H9 (cell line): ENCODE measurements around the gene HSPB3. TPM values are rescaled to one million over a fixed set of nuclear protein-coding genes. Genes with fewer than 3 reads are reported as not detected.

Source experiments
- DNase-seq: peaks from one replicate; pipeline ENCODE4 v3.0.0-alpha.2; 2017
- H2AFZ ChIP-seq: one replicate; pipeline ENCODE4 v1.6.1; 2013; ENCODE audit warnings: mild to moderate bottlenecking, low read length, control low read depth, moderate library complexity
- H2AK5ac ChIP-seq: 2 replicates; pipeline ENCODE4 v1.6.1; 2013; ENCODE audit warnings: low read length, control low read depth, mixed read lengths; ENCODE audit not compliant: insufficient read length
- H2BK120ac ChIP-seq: one replicate; pipeline ENCODE4 v1.6.1; 2013; ENCODE audit warnings: low read depth, mild to moderate bottlenecking, low read length, control low read depth, inconsistent platforms; ENCODE audit not compliant: poor library complexity, severe bottlenecking
- H2BK12ac ChIP-seq: 2 replicates; pipeline ENCODE4 v1.6.1; 2013; ENCODE audit warnings: low read length, control low read depth, mixed read lengths, low read depth; ENCODE audit not compliant: insufficient read length
- H2BK15ac ChIP-seq: 2 replicates; pipeline ENCODE4 v1.6.1; 2013; ENCODE audit warnings: low read depth, low read length, control low read depth
- H2BK20ac ChIP-seq: one replicate; pipeline ENCODE4 v1.6.1; 2013; ENCODE audit warnings: low read depth, mild to moderate bottlenecking, low read length, control low read depth, inconsistent platforms; ENCODE audit not compliant: poor library complexity, severe bottlenecking
- H2BK5ac ChIP-seq: 2 replicates; pipeline ENCODE4 v1.6.1; 2013; ENCODE audit warnings: low read length, control low read depth, mixed read lengths; ENCODE audit not compliant: insufficient read length
- H3K14ac ChIP-seq: 2 replicates; pipeline ENCODE4 v1.6.1; 2013; ENCODE audit warnings: low read length, control low read depth; ENCODE audit not compliant: insufficient read depth
- H3K18ac ChIP-seq: 2 replicates; pipeline ENCODE4 v1.6.1; 2013; ENCODE audit warnings: low read depth, mild to moderate bottlenecking, mixed read lengths, low read length, control low read depth; ENCODE audit not compliant: insufficient read length
- H3K23ac ChIP-seq: 2 replicates; pipeline ENCODE4 v1.6.1; 2013; ENCODE audit warnings: low read length, control low read depth, mixed read lengths, low read depth; ENCODE audit not compliant: insufficient read length
- H3K23me2 ChIP-seq: 2 replicates; pipeline ENCODE4 v1.6.1; 2013; ENCODE audit warnings: low read depth, mild to moderate bottlenecking, mixed read lengths, low read length, control low read depth; ENCODE audit not compliant: insufficient read length, poor library complexity, severe bottlenecking
- H3K27ac ChIP-seq: 2 replicates; pipeline ENCODE4 v1.5.1; 2013; ENCODE audit warnings: low read length, control low read depth, mixed read lengths, low read depth; ENCODE audit not compliant: insufficient read length
- H3K27me3 ChIP-seq: 2 replicates; pipeline ENCODE4 v1.6.1; 2013; ENCODE audit warnings: low read length, control low read depth, inconsistent platforms; ENCODE audit not compliant: insufficient read depth
- H3K4ac ChIP-seq: 2 replicates; pipeline ENCODE4 v1.6.1; 2013; ENCODE audit warnings: low read depth, mild to moderate bottlenecking, control low read depth, inconsistent platforms, low read length, moderate library complexity
- H3K4me1 ChIP-seq: 2 replicates; pipeline ENCODE4 v1.6.1; 2013; ENCODE audit warnings: low read length, control low read depth, inconsistent platforms; ENCODE audit not compliant: insufficient read depth
- H3K4me2 ChIP-seq: 2 replicates; pipeline ENCODE4 v1.6.1; 2013; ENCODE audit warnings: low read length, control low read depth, mixed read lengths; ENCODE audit not compliant: insufficient read length, insufficient read depth
- H3K56ac ChIP-seq: 2 replicates; pipeline ENCODE4 v1.6.1; 2013; ENCODE audit warnings: low read depth, mild to moderate bottlenecking, mixed read lengths, low read length, control low read depth; ENCODE audit not compliant: insufficient read length
- H3K79me1 ChIP-seq: 2 replicates; pipeline ENCODE4 v1.6.1; 2013; ENCODE audit warnings: low read depth, mild to moderate bottlenecking, moderate library complexity, low read length, control low read depth, inconsistent platforms; ENCODE audit not compliant: insufficient read depth, poor library complexity, severe bottlenecking
- H3K79me2 ChIP-seq: 2 replicates; pipeline ENCODE4 v1.6.1; 2013; ENCODE audit warnings: low read length, control low read depth, inconsistent platforms; ENCODE audit not compliant: insufficient read depth
- H3K9ac ChIP-seq: 2 replicates; pipeline ENCODE4 v1.6.1; 2013; ENCODE audit warnings: low read length, control low read depth, mixed read lengths; ENCODE audit not compliant: insufficient read length; ENCODE audit errors: extremely low read depth
- H3K9me3 ChIP-seq: one replicate; pipeline ENCODE4 v1.6.1; 2013; ENCODE audit warnings: low read depth, low read length, inconsistent platforms; ENCODE audit not compliant: control insufficient read depth
- H3T11ph ChIP-seq: one replicate; pipeline ENCODE4 v1.6.1; 2013; ENCODE audit warnings: mild to moderate bottlenecking, low read length, control low read depth, inconsistent platforms
- H4K20me1 ChIP-seq: one replicate; pipeline ENCODE4 v1.6.1; 2013; ENCODE audit not compliant: control insufficient read depth, insufficient read length, insufficient read depth
- H4K5ac ChIP-seq: 2 replicates; pipeline ENCODE4 v1.6.1; 2013; ENCODE audit warnings: low read depth, mild to moderate bottlenecking, mixed read lengths, low read length, control low read depth; ENCODE audit not compliant: insufficient read length
- H4K8ac ChIP-seq: replicated peaks from 2 replicates; pipeline ENCODE4 v1.6.1; 2013; ENCODE audit warnings: low read length, control low read depth, mixed read lengths, low read depth; ENCODE audit not compliant: insufficient read length
- H4K91ac ChIP-seq: 2 replicates; pipeline ENCODE4 v1.6.1; 2013; ENCODE audit warnings: low read depth, mild to moderate bottlenecking, moderate library complexity, mixed read lengths, low read length, control low read depth; ENCODE audit not compliant: insufficient read length
- H3K27ac Mint-ChIP-seq, 3 experiments: 2 replicates in 2 of 3; 3 replicates in 1 of 3; pipeline ENCODE4 v1.8.0; 2020 to 2021; ENCODE audit warnings: mixed read lengths in 3 of 3, mild to moderate bottlenecking in 1 of 3, moderate library complexity in 1 of 3
- H3K27me3 Mint-ChIP-seq: 2 replicates; pipeline ENCODE4 v1.8.0; 2021; ENCODE audit warnings: low read depth, mild to moderate bottlenecking, moderate library complexity, mixed read lengths
- H3K36me3 Mint-ChIP-seq, 3 experiments: 2 replicates in 2 of 3; 3 replicates in 1 of 3; pipeline ENCODE4 v1.8.0; 2020 to 2021; ENCODE audit warnings: low read depth in 3 of 3, mixed read lengths in 3 of 3; ENCODE audit not compliant: insufficient read depth in 1 of 3
- H3K4me1 Mint-ChIP-seq, 2 experiments: 2 replicates each; pipeline ENCODE4 v1.8.0; 2020; ENCODE audit warnings: mixed read lengths in 2 of 2
- H3K4me3 Mint-ChIP-seq, 2 experiments: 2 replicates in 1 of 2; 3 replicates in 1 of 2; pipeline ENCODE4 v1.8.0; 2020 to 2021; ENCODE audit warnings: mild to moderate bottlenecking in 2 of 2, mixed read lengths in 2 of 2, moderate library complexity in 1 of 2
- H3K9me3 Mint-ChIP-seq, 2 experiments: 2 replicates in 1 of 2; 3 replicates in 1 of 2; pipeline ENCODE4 v1.8.0; 2020; ENCODE audit warnings: mild to moderate bottlenecking in 2 of 2, mixed read lengths in 2 of 2, moderate library complexity in 1 of 2
- CTCF ChIP-seq: fragments of 200-600 bp; sonication (generic); conservative IDR thresholded peaks from 3 replicates; pipeline ENCODE4 v1.8.0; 2021; ENCODE audit warnings: antibody characterized with exemption, mild to moderate bottlenecking
- WGBS: extraction: QIAGEN DNeasy Blood & Tissue Kit; methylation state at CpG from one replicate; pipeline ENCODE4 v1.1.7; 2013; ENCODE audit warnings: missing lambda C conversion rate, low lambda C conversion rate, mixed read lengths; ENCODE audit not compliant: insufficient read length; ENCODE audit errors: extremely low coverage; 5-methylcytosine and 5-hydroxymethylcytosine counted together
- long read RNA-seq: library from polyadenylated mRNA; unstranded; transcript quantifications from one replicate; pipeline ENCODE4 v2.0.0, GENCODE V29; 2020
- total RNA-seq: library from RNA; stranded (reverse); gene quantifications from 2 replicates; pipeline ENCODE4 v1.2.1, GENCODE V29; 2021

HSPB3 gene
- not detected in 2 replicates for total RNA-seq
- long read RNA-seq, result 0 reads

DNA sequence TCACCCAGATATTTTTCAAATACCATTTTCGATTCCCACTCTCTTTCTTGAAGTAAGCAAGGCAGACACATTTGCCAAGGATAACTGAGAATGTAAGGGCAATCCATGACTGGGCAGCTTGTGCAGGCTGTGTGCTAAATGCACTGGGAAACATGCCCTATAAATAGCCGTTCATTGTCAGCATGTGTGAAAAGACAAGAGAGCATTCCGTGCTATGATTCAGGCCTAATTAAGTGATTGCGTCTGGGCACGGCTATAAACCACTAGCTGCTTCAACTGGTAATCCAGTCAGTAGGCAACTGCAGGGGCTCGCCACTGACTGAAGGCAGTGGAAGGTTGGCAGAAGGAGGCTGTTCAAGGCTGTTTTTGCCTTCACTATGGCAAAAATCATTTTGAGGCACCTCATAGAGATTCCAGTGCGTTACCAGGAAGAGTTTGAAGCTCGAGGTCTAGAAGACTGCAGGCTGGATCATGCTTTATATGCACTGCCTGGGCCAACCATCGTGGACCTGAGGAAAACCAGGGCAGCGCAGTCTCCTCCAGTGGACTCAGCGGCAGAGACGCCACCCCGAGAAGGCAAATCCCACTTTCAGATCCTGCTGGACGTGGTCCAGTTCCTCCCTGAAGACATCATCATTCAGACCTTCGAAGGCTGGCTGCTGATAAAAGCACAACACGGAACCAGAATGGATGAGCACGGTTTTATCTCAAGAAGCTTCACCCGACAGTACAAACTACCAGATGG, at the start of gene HSPB3:
Gene HSPB3 (plus strand): TSS at position 287 of the 745 bp plus-strand sequence. CDS start 91 bp downstream, at position 378.
- no peaks in the 10 kb centered on the region for H3K79me1 ChIP-seq
- no peak within 1 kb of the TSS for H2BK5ac ChIP-seq
- no peak within 1 kb of the TSS for H4K91ac ChIP-seq
- H2BK120ac ChIP-seq, result no peak within 1 kb of the TSS
- no peak within 1 kb of the TSS for H3K14ac ChIP-seq
- H3K4me1 ChIP-seq, result peaks cover 4% of the 10 kb centered on the region
- no peak within 1 kb of the TSS for H3K27ac ChIP-seq
- no peak within 1 kb of the TSS for H3K18ac ChIP-seq
- peaks cover 5% of the 10 kb centered on the region for H3K9me3 ChIP-seq
- no peak within 1 kb of the TSS for H3K27ac Mint-ChIP-seq
- H3K27me3 Mint-ChIP-seq, result no peaks in the 10 kb centered on the region
- H3K4ac ChIP-seq, result no peak within 1 kb of the TSS
- H3K36me3 Mint-ChIP-seq, result peaks cover 2 to 12% (median 4%) of the 10 kb centered on the region in 3 experiments; a peak in 5 of 7 replicates
- H2BK15ac ChIP-seq, result no peak within 1 kb of the TSS
- H4K5ac ChIP-seq, result no peak within 1 kb of the TSS
- no peak within 1 kb of the TSS for H2AFZ ChIP-seq
- no peaks in the 10 kb centered on the region for H3K23me2 ChIP-seq
- no peak within 1 kb of the TSS for H2AK5ac ChIP-seq
- H3K9me3 Mint-ChIP-seq, result peaks cover 10% of the 10 kb centered on the region in 2 experiments; a peak in 4 of 5 replicates
- H3K79me2 ChIP-seq, result no peaks in the 10 kb centered on the region
- DNase-seq, result no peak
- H3K9ac ChIP-seq, result no peak within 1 kb of the TSS
- WGBS, result no CpG with 5 or more reads among the region's 18 CpGs
- no peak for TF ChIP-seq CTCF
- H4K8ac ChIP-seq, result no peak within 1 kb of the TSS
- no peak within 1 kb of the TSS for H3K4me3 Mint-ChIP-seq
- H3T11ph ChIP-seq, result no peak within 1 kb of the TSS
- no peaks in the 10 kb centered on the region for H4K20me1 ChIP-seq
- H3K23ac ChIP-seq, result no peak within 1 kb of the TSS
- no peaks in the 10 kb centered on the region for H3K27me3 ChIP-seq
- H2BK12ac ChIP-seq, result no peak within 1 kb of the TSS
- no peak within 1 kb of the TSS for H3K4me2 ChIP-seq
- peaks cover 10 to 13% of the 10 kb centered on the region in 2 experiments for H3K4me1 Mint-ChIP-seq
- H3K56ac ChIP-seq, result no peak within 1 kb of the TSS
- H2BK20ac ChIP-seq, result no peak within 1 kb of the TSS
